ENCODE results near the gene PCK1. TPM values are rescaled to one million over a fixed set of nuclear protein-coding genes. Genes with fewer than 3 reads are reported as not detected.

PCK1 gene
- polyA plus RNA-seq, 1 experiment = not detected

GRCh38 chr20:57589123-57589727 is 28.3 kb downstream of the PCK1 start:
- no peak for DNase-seq (ENCODE audit: low read depth)
- ChIA-PET CTCF (interaction anchor here (1.6 to 14.6 kb wide), 2 partner anchors 73 to 621 kb away, joined by 5 to 222 read pairs; no protein-coding TSS in a partner anchor), POLR2A (no interaction called here)
- no peak overlapping the region for H3K4me3 ChIP-seq (ENCODE audit: low read depth, low read length)
- no peaks in the 10 kb centered on the region; the same call in 1 of the 2 replicates for H3K27me3 ChIP-seq (ENCODE audit: control insufficient read depth, insufficient read depth, low read length)
- H3K36me3 ChIP-seq (ENCODE audit: control insufficient read depth, insufficient read depth, low read length) = no peaks in the 10 kb centered on the region
- no peak for TF ChIP-seq CTCF (IDR thresholded peaks at IDR 0.05; ENCODE audit: insufficient read depth, low read depth, low read length)

DNA sequence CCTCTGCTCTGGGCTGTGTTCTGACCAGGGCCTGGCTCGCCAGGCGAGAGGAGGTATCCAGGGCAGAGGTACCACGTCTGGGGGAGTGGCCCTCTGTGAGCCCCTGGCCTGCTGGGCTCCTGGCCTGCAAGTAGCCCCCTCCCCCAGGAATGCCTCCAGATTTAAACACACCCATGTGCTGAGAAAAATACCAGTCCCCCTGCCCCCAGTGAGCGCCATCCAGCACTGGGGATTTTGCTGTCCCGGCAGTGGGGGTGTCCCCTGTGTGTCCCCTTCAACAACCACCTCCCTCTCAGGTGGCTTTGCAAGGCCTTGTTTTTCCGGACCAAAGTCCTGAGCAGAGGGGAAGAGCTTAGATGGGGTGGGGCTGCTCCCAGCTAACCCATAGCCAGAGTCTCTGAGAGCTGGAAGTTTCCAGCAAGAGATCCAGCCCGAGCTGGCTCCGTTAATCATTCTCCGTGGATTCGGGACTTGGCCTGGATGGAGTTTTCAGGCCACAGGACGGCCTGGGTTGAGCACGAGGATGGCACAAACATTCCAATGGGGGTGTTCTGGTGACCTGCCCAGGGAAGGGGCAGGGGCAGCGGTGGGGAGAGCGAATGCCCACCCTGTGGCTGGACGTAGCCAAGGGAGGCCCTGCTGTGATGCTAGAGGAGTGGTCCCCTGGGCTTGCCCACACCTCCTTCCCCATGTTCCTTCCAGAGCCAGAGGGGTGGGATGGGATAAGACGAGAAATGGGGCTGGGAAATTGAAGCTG is 29.0 kb downstream of the PCK1 start:
- H3K27me3 ChIP-seq (ENCODE audit: control insufficient read depth, insufficient read depth, low read length) = no peaks in the 10 kb centered on the region; the same call in 1 of the 2 replicates
- DNase-seq (ENCODE audit: low read depth) = no peak
- CTCF ChIA-PET = interaction anchor here (14.6 kb wide), 1 partner anchor 74 kb away, joined by 222 read pairs; no protein-coding TSS in a partner anchor

GRCh38 chr20:57590485-57591288 is 29.8 kb downstream of the PCK1 start:
- no peak for DNase-seq (ENCODE audit: low read depth)
- Histone ChIP-seq H3K4me3 (ENCODE audit: low read depth, low read length) (no peak overlapping the region), H3K36me3 (ENCODE audit: control insufficient read depth, insufficient read depth, low read length) (no peaks in the 10 kb centered on the region), H3K27me3 (ENCODE audit: control insufficient read depth, insufficient read depth, low read length) (no peaks in the 10 kb centered on the region)
- ChIA-PET POLR2A (no interaction called here), CTCF (interaction anchor here (0.6 to 14.6 kb wide), 3 partner anchors 8 to 598 kb away, joined by 3 to 222 read pairs (median 3); no protein-coding TSS in a partner anchor)
- no peak for TF ChIP-seq CTCF (IDR thresholded peaks at IDR 0.05; ENCODE audit: insufficient read depth, low read depth, low read length)

More for the DNA sequence above, 29.0 kb downstream of the PCK1 start:
- POLR2A ChIA-PET = no interaction called here
- no peaks in the 10 kb centered on the region for H3K36me3 ChIP-seq (ENCODE audit: control insufficient read depth, insufficient read depth, low read length)
- TF ChIP-seq CTCF (IDR thresholded peaks at IDR 0.05; ENCODE audit: insufficient read depth, low read depth, low read length) = no peak
- no peak overlapping the region for H3K4me3 ChIP-seq (ENCODE audit: low read depth, low read length)

DNA sequence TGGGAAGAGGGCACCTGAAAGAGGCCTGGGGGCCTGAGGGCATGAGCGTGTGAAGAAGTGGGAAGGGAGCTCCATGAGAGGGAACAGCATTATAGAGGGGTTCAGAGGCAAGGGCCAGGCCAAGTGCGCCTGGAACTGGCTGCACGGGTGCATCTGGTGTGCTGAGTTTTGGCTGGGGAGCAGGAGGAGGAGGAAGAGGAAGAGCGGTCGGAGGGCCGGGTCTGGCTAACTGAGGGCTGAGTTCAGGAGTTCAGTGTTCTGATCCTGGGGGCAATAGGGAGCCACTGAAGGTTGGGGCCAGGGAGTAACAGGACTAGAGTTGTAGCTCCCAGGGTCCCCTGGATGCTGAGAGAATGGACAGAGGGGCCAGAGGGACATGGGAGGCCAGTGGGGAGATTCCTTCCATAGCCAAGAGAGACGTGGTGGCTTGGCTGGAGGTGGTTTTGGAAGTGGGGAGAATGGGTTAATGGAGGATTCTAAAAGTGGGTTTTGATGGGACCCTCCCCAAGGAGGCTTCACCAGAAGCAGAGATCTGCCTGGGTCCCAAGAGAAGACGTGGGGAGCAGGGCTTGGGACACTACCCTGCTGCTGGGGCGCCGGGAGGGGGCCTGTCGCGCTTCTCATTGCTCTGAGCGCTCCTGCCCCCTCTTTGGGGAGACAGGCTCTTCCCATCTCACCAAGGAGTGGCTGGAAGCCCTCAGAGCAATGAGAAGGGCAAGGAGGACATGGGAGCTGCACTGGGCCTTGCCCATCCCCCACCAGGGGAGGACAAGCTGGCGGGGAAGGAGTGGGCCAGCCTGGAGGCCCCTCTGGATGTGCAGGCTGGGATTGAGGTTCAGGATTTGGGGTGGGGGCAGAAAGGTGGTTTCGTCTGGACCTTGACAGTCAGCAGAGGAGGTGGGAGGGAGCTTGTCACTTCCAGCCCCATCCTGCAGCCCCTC is 30.6 kb downstream of the PCK1 start:
- ChIA-PET POLR2A (no interaction called here), CTCF (interaction anchor here (0.6 to 14.6 kb wide), 6 partner anchors 7 to 598 kb away, joined by 3 to 222 read pairs (median 8); no protein-coding TSS in a partner anchor)
- Histone ChIP-seq H3K27me3 (ENCODE audit: control insufficient read depth, insufficient read depth, low read length) (no peaks in the 10 kb centered on the region), H3K4me3 (ENCODE audit: low read depth, low read length) (no peak overlapping the region), H3K36me3 (ENCODE audit: control insufficient read depth, insufficient read depth, low read length) (no peaks in the 10 kb centered on the region)
- TF ChIP-seq CTCF (IDR thresholded peaks at IDR 0.05; ENCODE audit: insufficient read depth, low read depth, low read length) = no peak
- DNase-seq (ENCODE audit: low read depth) = no peak

Measured in BJ (cell line).